ENCODE results near the gene SSH2.

The SSH2 gene

GRCh38 chr17:29645515-29646051, 284.4 kb downstream of the SSH2 start:
- H3K9me3 ChIP-seq (replicated peaks; ENCODE audit: low read length), result no peaks in the 10 kb centered on the region
- peak overlapping the region; percentile 74 for H3K4me2 ChIP-seq (ENCODE audit: low read length)
- no peaks in the 10 kb centered on the region for H3K36me3 ChIP-seq (ENCODE audit: insufficient read depth, low read length)
- peak overlapping the region; percentile 40 for H3K4me3 ChIP-seq (ENCODE audit: low read length)
- H3K9ac ChIP-seq (ENCODE audit: low read depth, low read length), result peak overlapping the region; percentile 59
- H3K27me3 ChIP-seq (ENCODE audit: control insufficient read depth, insufficient read depth, low read length), result no peaks in the 10 kb centered on the region
- peaks cover 37% of the 10 kb centered on the region for H3K4me1 ChIP-seq (ENCODE audit: control insufficient read depth, insufficient read depth, low read length)

GRCh38 chr17:29643817-29644160, 286.2 kb downstream of the SSH2 start:
- Histone ChIP-seq H3K4me1 (ENCODE audit: control insufficient read depth, insufficient read depth, low read length) (peaks cover 54% of the 10 kb centered on the region), H3K9me3 (replicated peaks; ENCODE audit: low read length) (no peaks in the 10 kb centered on the region), H3K4me3 (ENCODE audit: low read length) (no peak overlapping the region), H3K4me2 (ENCODE audit: low read length) (no peak overlapping the region), H3K27me3 (ENCODE audit: control insufficient read depth, insufficient read depth, low read length) (no peaks in the 10 kb centered on the region), H3K9ac (ENCODE audit: low read depth, low read length) (no peak overlapping the region), H3K36me3 (ENCODE audit: insufficient read depth, low read length) (no peaks in the 10 kb centered on the region)

- Histone ChIP-seq H3K9ac (ENCODE audit: low read depth, low read length) (no peak overlapping the region), H3K4me1 (ENCODE audit: control insufficient read depth, insufficient read depth, low read length) (peaks cover 55% of the 10 kb centered on the region)
Observed at GRCh38 chr17:29642171-29642611, 287.8 kb downstream of the SSH2 start.

GRCh38 chr17:29640981-29641642, 288.9 kb downstream of the SSH2 start:
- H3K4me2 ChIP-seq (ENCODE audit: low read length), result no peak overlapping the region
- H3K36me3 ChIP-seq (ENCODE audit: insufficient read depth, low read length), result peaks cover 5% of the 10 kb centered on the region
- H3K27me3 ChIP-seq (ENCODE audit: control insufficient read depth, insufficient read depth, low read length), result no peaks in the 10 kb centered on the region
- H3K4me3 ChIP-seq (ENCODE audit: low read length), result no peak overlapping the region
- peaks cover 51% of the 10 kb centered on the region for H3K4me1 ChIP-seq (ENCODE audit: control insufficient read depth, insufficient read depth, low read length)
- H3K9me3 ChIP-seq (replicated peaks; ENCODE audit: low read length), result no peaks in the 10 kb centered on the region
- no peak overlapping the region for H3K9ac ChIP-seq (ENCODE audit: low read depth, low read length)

More at GRCh38 chr17:29642171-29642611, 287.8 kb downstream of the SSH2 start:
- no peaks in the 10 kb centered on the region for H3K36me3 ChIP-seq (ENCODE audit: insufficient read depth, low read length)
- no peaks in the 10 kb centered on the region for H3K27me3 ChIP-seq (ENCODE audit: control insufficient read depth, insufficient read depth, low read length)
- H3K4me3 ChIP-seq (ENCODE audit: low read length), result no peak overlapping the region
- no peak overlapping the region for H3K4me2 ChIP-seq (ENCODE audit: low read length)
- H3K9me3 ChIP-seq (replicated peaks; ENCODE audit: low read length), result no peaks in the 10 kb centered on the region

GRCh38 chr17:29640413-29640812, 289.6 kb downstream of the SSH2 start:
- Histone ChIP-seq H3K4me3 (ENCODE audit: low read length) (no peak overlapping the region), H3K4me2 (ENCODE audit: low read length) (peak overlapping the region; percentile 49), H3K9me3 (replicated peaks; ENCODE audit: low read length) (no peaks in the 10 kb centered on the region), H3K9ac (ENCODE audit: low read depth, low read length) (peak overlapping the region; percentile 37), H3K27me3 (ENCODE audit: control insufficient read depth, insufficient read depth, low read length) (no peaks in the 10 kb centered on the region), H3K4me1 (ENCODE audit: control insufficient read depth, insufficient read depth, low read length) (peaks cover 44% of the 10 kb centered on the region), H3K36me3 (ENCODE audit: insufficient read depth, low read length) (peaks cover 5% of the 10 kb centered on the region)

GRCh38 chr17:29633886-29634285, 296.1 kb downstream of the SSH2 start:
- Histone ChIP-seq H3K9ac (ENCODE audit: low read depth, low read length) (no peak overlapping the region), H3K4me2 (ENCODE audit: low read length) (no peak overlapping the region), H3K27me3 (ENCODE audit: control insufficient read depth, insufficient read depth, low read length) (no peaks in the 10 kb centered on the region), H3K9me3 (replicated peaks; ENCODE audit: low read length) (no peaks in the 10 kb centered on the region), H3K4me3 (ENCODE audit: low read length) (no peak overlapping the region), H3K4me1 (ENCODE audit: control insufficient read depth, insufficient read depth, low read length) (peaks cover 1% of the 10 kb centered on the region), H3K36me3 (ENCODE audit: insufficient read depth, low read length) (peaks cover 28% of the 10 kb centered on the region)

- Histone ChIP-seq H3K27me3 (ENCODE audit: control insufficient read depth, insufficient read depth, low read length) (no peaks in the 10 kb centered on the region), H3K4me1 (ENCODE audit: control insufficient read depth, insufficient read depth, low read length) (no peaks in the 10 kb centered on the region), H3K4me2 (ENCODE audit: low read length) (no peak overlapping the region), H3K9me3 (replicated peaks; ENCODE audit: low read length) (no peaks in the 10 kb centered on the region), H3K9ac (ENCODE audit: low read depth, low read length) (no peak overlapping the region), H3K36me3 (ENCODE audit: insufficient read depth, low read length) (peaks cover 23% of the 10 kb centered on the region), H3K4me3 (ENCODE audit: low read length) (no peak overlapping the region)
Observed at GRCh38 chr17:29630630-29631193, 299.3 kb downstream of the SSH2 start.

- Histone ChIP-seq H3K9ac (ENCODE audit: low read depth, low read length) (no peak overlapping the region), H3K27me3 (ENCODE audit: control insufficient read depth, insufficient read depth, low read length) (no peaks in the 10 kb centered on the region), H3K36me3 (ENCODE audit: insufficient read depth, low read length) (peaks cover 23% of the 10 kb centered on the region), H3K4me2 (ENCODE audit: low read length) (no peak overlapping the region), H3K9me3 (replicated peaks; ENCODE audit: low read length) (no peaks in the 10 kb centered on the region), H3K4me1 (ENCODE audit: control insufficient read depth, insufficient read depth, low read length) (peaks cover 9% of the 10 kb centered on the region), H3K4me3 (ENCODE audit: low read length) (no peak overlapping the region)
Observed at GRCh38 chr17:29629839-29630238, 300.2 kb downstream of the SSH2 start.

GRCh38 chr17:29628644-29629043, 301.4 kb downstream of the SSH2 start:
- Histone ChIP-seq H3K4me1 (ENCODE audit: control insufficient read depth, insufficient read depth, low read length) (peaks cover 10% of the 10 kb centered on the region), H3K36me3 (ENCODE audit: insufficient read depth, low read length) (peaks cover 23% of the 10 kb centered on the region), H3K9ac (ENCODE audit: low read depth, low read length) (no peak overlapping the region), H3K4me3 (ENCODE audit: low read length) (no peak overlapping the region), H3K4me2 (ENCODE audit: low read length) (no peak overlapping the region), H3K9me3 (replicated peaks; ENCODE audit: low read length) (no peaks in the 10 kb centered on the region), H3K27me3 (ENCODE audit: control insufficient read depth, insufficient read depth, low read length) (no peaks in the 10 kb centered on the region)

- Histone ChIP-seq H3K9me3 (replicated peaks; ENCODE audit: low read length) (no peaks in the 10 kb centered on the region), H3K4me1 (ENCODE audit: control insufficient read depth, insufficient read depth, low read length) (peaks cover 12% of the 10 kb centered on the region), H3K27me3 (ENCODE audit: control insufficient read depth, insufficient read depth, low read length) (no peaks in the 10 kb centered on the region), H3K9ac (ENCODE audit: low read depth, low read length) (no peak overlapping the region), H3K4me3 (ENCODE audit: low read length) (no peak overlapping the region), H3K36me3 (ENCODE audit: insufficient read depth, low read length) (peaks cover 23% of the 10 kb centered on the region), H3K4me2 (ENCODE audit: low read length) (no peak overlapping the region)
Observed at GRCh38 chr17:29627951-29628350, 302.1 kb downstream of the SSH2 start.

GRCh38 chr17:29625037-29625750, 304.8 kb downstream of the SSH2 start:
- H3K4me3 ChIP-seq (ENCODE audit: low read length), result no peak overlapping the region
- no peaks in the 10 kb centered on the region for H3K9me3 ChIP-seq (replicated peaks; ENCODE audit: low read length)
- peaks cover 27% of the 10 kb centered on the region for H3K4me1 ChIP-seq (ENCODE audit: control insufficient read depth, insufficient read depth, low read length)
- H3K4me2 ChIP-seq (ENCODE audit: low read length), result peak overlapping the region; percentile 10
- no peaks in the 10 kb centered on the region for H3K27me3 ChIP-seq (ENCODE audit: control insufficient read depth, insufficient read depth, low read length)
- H3K9ac ChIP-seq (ENCODE audit: low read depth, low read length), result no peak overlapping the region
- peaks cover 6% of the 10 kb centered on the region for H3K36me3 ChIP-seq (ENCODE audit: insufficient read depth, low read length)

Measured in skeletal muscle satellite cell (primary cell).